Endometrium (tissue), 2 donors: ENCODE results near the gene KCNE3.
"Not testable (repeated sequence)": the region's sequence is repeated elsewhere in the genome, so short reads cannot be mapped to it uniquely, and the experiment has no call there.

Experiments
- FAIRE-seq: peaks from 2 replicates; lab custom pipeline; 2012; peaks lifted over from hg19 to GRCh38; lab: Jason Lieb, UNC
- donor health status: control.
- donor health status: control.

KCNE3 gene

GRCh38 chr11:74443071-74443864 is 24.1 kb downstream of the KCNE3 start:
- FAIRE-seq, result no peak

GRCh38 chr11:74442636-74443035 is 24.7 kb downstream of the KCNE3 start:
- no peak for FAIRE-seq

- FAIRE-seq, result no peak
These were observed 28.7 kb downstream of the KCNE3 start for GRCh38 chr11:74438681-74439080.

- FAIRE-seq, result no peak
These were observed 29.8 kb downstream of the KCNE3 start for GRCh38 chr11:74437441-74438042.

GRCh38 chr11:74434528-74434927 is 32.8 kb downstream of the KCNE3 start:
- FAIRE-seq, result no peak

- FAIRE-seq, result no peak
These were observed 38.1 kb downstream of the KCNE3 start for GRCh38 chr11:74429205-74429604.

- FAIRE-seq, result no peak
These were observed 39.9 kb downstream of the KCNE3 start for GRCh38 chr11:74427384-74427886.

GRCh38 chr11:74425100-74425499 is 42.2 kb downstream of the KCNE3 start:
- FAIRE-seq, result no peak

GRCh38 chr11:74418509-74418895 is 48.8 kb downstream of the KCNE3 start:
- peak; percentile 84 for FAIRE-seq

- FAIRE-seq, result no peak
These were observed 49.4 kb downstream of the KCNE3 start for GRCh38 chr11:74417860-74418508.

- FAIRE-seq, result peak; percentile 96
These were observed 50.0 kb downstream of the KCNE3 start for GRCh38 chr11:74417379-74417804.

- not testable (repeated sequence) for FAIRE-seq
These were observed 50.4 kb downstream of the KCNE3 start for GRCh38 chr11:74416974-74417373.

- FAIRE-seq, result no peak
These were observed 54.5 kb downstream of the KCNE3 start for GRCh38 chr11:74412733-74413359.

GRCh38 chr11:74412321-74412720 is 55.0 kb downstream of the KCNE3 start:
- no peak for FAIRE-seq

GRCh38 chr11:74409633-74410032 is 57.7 kb downstream of the KCNE3 start:
- FAIRE-seq, result no peak
